ENCODE results near the gene RUNX1.

RUNX1 gene

GRCh38 chr21:34921151-34921550, 128.0 kb downstream of the RUNX1 start:
- TF ChIP-seq ISL1 (CRISPR knock-in tag; IDR thresholded peaks at IDR 0.05) = no peak
- TF ChIP-seq ARNTL (CRISPR knock-in tag; IDR thresholded peaks at IDR 0.05; ENCODE audit: borderline replicate concordance, low read depth) = no peak
- TF ChIP-seq PATZ1 (CRISPR knock-in tag; IDR thresholded peaks at IDR 0.05; ENCODE audit: borderline replicate concordance) = no peak
- TF ChIP-seq ZNF8 (CRISPR knock-in tag; IDR thresholded peaks at IDR 0.05) = no peak
- ATAC-seq = no peak

- TF ChIP-seq ZFP30 (CRISPR knock-in tag; IDR thresholded peaks at IDR 0.05) (no peak), ZNF8 (CRISPR knock-in tag; IDR thresholded peaks at IDR 0.05) (no peak), TSHZ2 (CRISPR knock-in tag; IDR thresholded peaks at IDR 0.05) (no peak), PATZ1 (CRISPR knock-in tag; IDR thresholded peaks at IDR 0.05; ENCODE audit: borderline replicate concordance) (no peak), RARB (CRISPR knock-in tag; IDR thresholded peaks at IDR 0.05) (no peak), ISL1 (CRISPR knock-in tag; IDR thresholded peaks at IDR 0.05) (no peak), ZNF565 (CRISPR knock-in tag; conservative IDR thresholded peaks at IDR 0.05; ENCODE audit: low read depth) (no peak), CSDC2 (CRISPR knock-in tag; IDR thresholded peaks at IDR 0.05) (no peak), ZNF70 (CRISPR knock-in tag; IDR thresholded peaks at IDR 0.05) (no peak)
- ATAC-seq = no peak
These were observed 129.7 kb downstream of the RUNX1 start for GRCh38 chr21:34919406-34919805.

- no peak for TF ChIP-seq TSHZ2 (CRISPR knock-in tag; IDR thresholded peaks at IDR 0.05)
- no peak for TF ChIP-seq ZNF565 (CRISPR knock-in tag; conservative IDR thresholded peaks at IDR 0.05; ENCODE audit: low read depth)
- no peak for TF ChIP-seq CREB5 (CRISPR knock-in tag; IDR thresholded peaks at IDR 0.05; ENCODE audit: low read depth)
- TF ChIP-seq ZNF8 (CRISPR knock-in tag; IDR thresholded peaks at IDR 0.05) = no peak
- no peak for TF ChIP-seq CSDC2 (CRISPR knock-in tag; IDR thresholded peaks at IDR 0.05)
- TF ChIP-seq PPARA (CRISPR knock-in tag; IDR thresholded peaks at IDR 0.05; ENCODE audit: borderline replicate concordance) = no peak
- TF ChIP-seq RARB (CRISPR knock-in tag; IDR thresholded peaks at IDR 0.05) = no peak
- no peak for TF ChIP-seq GLIS3 (CRISPR knock-in tag; IDR thresholded peaks at IDR 0.05)
- no peak for TF ChIP-seq ZFP3 (CRISPR knock-in tag; IDR thresholded peaks at IDR 0.05)
- TF ChIP-seq TCF4 (CRISPR knock-in tag; IDR thresholded peaks at IDR 0.05; ENCODE audit: borderline replicate concordance) = no peak
- no peak for TF ChIP-seq ZFP30 (CRISPR knock-in tag; IDR thresholded peaks at IDR 0.05)
- TF ChIP-seq CSRNP3 (CRISPR knock-in tag; IDR thresholded peaks at IDR 0.05) = no peak
- peak; percentile 44 for ATAC-seq
These were observed 132.7 kb downstream of the RUNX1 start for GRCh38 chr21:34916446-34916845.

Data from SK-N-SH treated with all-trans-retinoic acid at 6 μM for 48 hours (cell line).